Hepatocyte (in vitro differentiated cells): Measurements from ENCODE around the gene SLC48A1.

Source experiments
- EZH2 ChIP-seq: fragments of 200-600 bp; sonication (generic); IDR thresholded peaks from 2 replicates; pipeline ENCODE4 v1.6.1; 2016; ENCODE audit warnings: antibody characterized with exemption, mild to moderate bottlenecking, borderline replicate concordance
- EZH2phosphoT487 ChIP-seq: fragments of 200-600 bp; sonication (generic); IDR thresholded peaks from one replicate; pipeline ENCODE4 v1.6.1; 2018; ENCODE audit warnings: antibody characterized with exemption, mild to moderate bottlenecking, low read depth, moderate library complexity; ENCODE audit not compliant: unreplicated experiment, severe bottlenecking
- TF ChIP-seq, protein P1 (sequence below): fragments of 200-600 bp; sonication (generic); IDR thresholded peaks from 2 replicates; pipeline ENCODE4 v1.5.1; 2016; ENCODE audit warnings: antibody characterized with exemption, mild to moderate bottlenecking; ENCODE audit not compliant: poor library complexity

DNA sequence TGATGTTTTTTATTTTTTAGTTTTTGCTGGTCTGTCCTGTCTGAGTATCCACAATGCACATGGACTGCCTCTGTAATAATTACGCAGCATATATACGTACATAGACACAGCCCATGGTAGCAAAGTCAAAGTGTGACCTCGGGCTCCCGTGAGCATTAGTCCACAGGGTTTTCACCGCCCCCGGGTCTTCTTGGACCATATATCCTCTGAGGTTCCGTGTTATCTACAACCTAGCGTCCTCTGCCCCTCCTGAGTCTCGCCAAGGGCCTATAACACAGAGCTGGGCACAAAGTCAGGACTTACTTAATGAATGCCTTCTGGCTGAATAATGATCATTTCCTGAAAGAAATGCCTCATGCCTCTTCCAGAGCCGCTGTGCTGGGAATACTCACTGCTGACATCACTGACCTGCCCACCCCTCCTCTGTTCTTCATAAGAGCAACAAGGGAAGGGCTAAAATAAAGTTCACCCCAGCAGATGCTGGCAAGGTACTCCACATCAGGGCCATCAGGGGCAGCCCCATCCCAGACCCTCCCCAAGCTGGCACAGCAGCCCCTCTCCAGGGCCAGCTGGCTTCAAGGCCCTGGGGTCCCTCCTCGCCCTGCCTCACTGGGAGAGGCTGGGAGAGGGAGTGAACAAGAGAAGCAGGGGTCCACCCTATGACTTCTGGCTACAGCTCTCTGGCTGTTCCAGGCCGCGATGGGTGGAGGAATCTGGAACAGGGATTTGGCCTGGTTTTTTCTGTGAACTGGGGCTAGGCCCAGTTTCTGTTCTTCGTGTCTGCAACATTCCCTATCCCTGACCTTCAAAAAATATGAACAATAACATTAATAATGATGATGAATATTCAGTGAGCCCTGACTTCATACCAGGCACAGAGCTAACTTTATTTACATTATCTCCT, 38.8 kb downstream of the SLC48A1 start:
- TF ChIP-seq, protein P1, sequence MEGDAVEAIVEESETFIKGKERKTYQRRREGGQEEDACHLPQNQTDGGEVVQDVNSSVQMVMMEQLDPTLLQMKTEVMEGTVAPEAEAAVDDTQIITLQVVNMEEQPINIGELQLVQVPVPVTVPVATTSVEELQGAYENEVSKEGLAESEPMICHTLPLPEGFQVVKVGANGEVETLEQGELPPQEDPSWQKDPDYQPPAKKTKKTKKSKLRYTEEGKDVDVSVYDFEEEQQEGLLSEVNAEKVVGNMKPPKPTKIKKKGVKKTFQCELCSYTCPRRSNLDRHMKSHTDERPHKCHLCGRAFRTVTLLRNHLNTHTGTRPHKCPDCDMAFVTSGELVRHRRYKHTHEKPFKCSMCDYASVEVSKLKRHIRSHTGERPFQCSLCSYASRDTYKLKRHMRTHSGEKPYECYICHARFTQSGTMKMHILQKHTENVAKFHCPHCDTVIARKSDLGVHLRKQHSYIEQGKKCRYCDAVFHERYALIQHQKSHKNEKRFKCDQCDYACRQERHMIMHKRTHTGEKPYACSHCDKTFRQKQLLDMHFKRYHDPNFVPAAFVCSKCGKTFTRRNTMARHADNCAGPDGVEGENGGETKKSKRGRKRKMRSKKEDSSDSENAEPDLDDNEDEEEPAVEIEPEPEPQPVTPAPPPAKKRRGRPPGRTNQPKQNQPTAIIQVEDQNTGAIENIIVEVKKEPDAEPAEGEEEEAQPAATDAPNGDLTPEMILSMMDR, result no peak
- no peak for TF ChIP-seq EZH2phosphoT487
- TF ChIP-seq EZH2, result no peak
